Gastroesophageal sphincter (tissue), 3 donors: Measurements from ENCODE around the gene SERP1.

Source experiments
- POLR2A ChIP-seq, 2 donors: fragments of 450-650 bp; IDR thresholded peaks; one replicate each; pipeline ENCODE4 v1.6.1; 2017; ENCODE audit warnings: antibody characterized with exemption in 2 of 2, mild to moderate bottlenecking in 2 of 2, moderate library complexity in 1 of 2
- POLR2AphosphoS5 ChIP-seq: sonication (generic); formaldehyde crosslinking; IDR thresholded peaks from one replicate; pipeline ENCODE4 v1.6.1; 2017; ENCODE audit warnings: antibody characterized with exemption
- TF ChIP-seq, protein P1 (sequence below), 4 experiments: fragments of 200-600 bp in 2 of 4; fragments of 450-650 bp in 2 of 4; sonication (generic) in 1 of 4; IDR thresholded peaks; one replicate each; pipeline ENCODE4 v1.5.1; 2017 to 2019; ENCODE audit warnings: antibody characterized with exemption in 4 of 4, mild to moderate bottlenecking in 2 of 4, moderate library complexity in 2 of 4

GRCh38 chr3:150543128-150543527 is 3.2 kb downstream of the SERP1 start:
- no peak for TF ChIP-seq POLR2A (IDR thresholded peaks at IDR 0.05)
- TF ChIP-seq POLR2AphosphoS5, result no peak
- TF ChIP-seq, protein P1, sequence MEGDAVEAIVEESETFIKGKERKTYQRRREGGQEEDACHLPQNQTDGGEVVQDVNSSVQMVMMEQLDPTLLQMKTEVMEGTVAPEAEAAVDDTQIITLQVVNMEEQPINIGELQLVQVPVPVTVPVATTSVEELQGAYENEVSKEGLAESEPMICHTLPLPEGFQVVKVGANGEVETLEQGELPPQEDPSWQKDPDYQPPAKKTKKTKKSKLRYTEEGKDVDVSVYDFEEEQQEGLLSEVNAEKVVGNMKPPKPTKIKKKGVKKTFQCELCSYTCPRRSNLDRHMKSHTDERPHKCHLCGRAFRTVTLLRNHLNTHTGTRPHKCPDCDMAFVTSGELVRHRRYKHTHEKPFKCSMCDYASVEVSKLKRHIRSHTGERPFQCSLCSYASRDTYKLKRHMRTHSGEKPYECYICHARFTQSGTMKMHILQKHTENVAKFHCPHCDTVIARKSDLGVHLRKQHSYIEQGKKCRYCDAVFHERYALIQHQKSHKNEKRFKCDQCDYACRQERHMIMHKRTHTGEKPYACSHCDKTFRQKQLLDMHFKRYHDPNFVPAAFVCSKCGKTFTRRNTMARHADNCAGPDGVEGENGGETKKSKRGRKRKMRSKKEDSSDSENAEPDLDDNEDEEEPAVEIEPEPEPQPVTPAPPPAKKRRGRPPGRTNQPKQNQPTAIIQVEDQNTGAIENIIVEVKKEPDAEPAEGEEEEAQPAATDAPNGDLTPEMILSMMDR (IDR thresholded peaks at IDR 0.05), result no peak
